Trophoblast cell (in vitro differentiated cells and primary cell): ENCODE results near the gene RAD51B.

Source experiments
- DNase-seq, 2 donors: peaks; one replicate each; pipeline ENCODE4 v3.0.0-alpha.2; 2016
- H2AFZ ChIP-seq: 2 replicates; pipeline ENCODE4 v1.6.1; 2013; ENCODE audit warnings: low read length, moderate library complexity, mild to moderate bottlenecking; ENCODE audit not compliant: insufficient read depth, poor library complexity
- H2AK5ac ChIP-seq: 2 replicates; pipeline ENCODE4 v1.6.1; 2013; ENCODE audit warnings: mild to moderate bottlenecking, low read length
- H2BK120ac ChIP-seq: 2 replicates; pipeline ENCODE4 v1.6.1; 2013; ENCODE audit warnings: low read length, mild to moderate bottlenecking, moderate library complexity; ENCODE audit not compliant: insufficient read depth, poor library complexity
- H2BK12ac ChIP-seq: 2 replicates; pipeline ENCODE4 v1.6.1; 2013; ENCODE audit warnings: mild to moderate bottlenecking, low read length, moderate library complexity
- H2BK5ac ChIP-seq: 2 replicates; pipeline ENCODE4 v1.6.1; 2013; ENCODE audit warnings: low read length, low read depth, moderate library complexity, mild to moderate bottlenecking; ENCODE audit not compliant: poor library complexity
- H3K14ac ChIP-seq: 2 replicates; pipeline ENCODE4 v1.6.1; 2013; ENCODE audit warnings: mild to moderate bottlenecking, low read length
- H3K18ac ChIP-seq: 2 replicates; pipeline ENCODE4 v1.6.1; 2013; ENCODE audit warnings: mild to moderate bottlenecking, low read length
- H3K23ac ChIP-seq: 2 replicates; pipeline ENCODE4 v1.6.1; 2013; ENCODE audit warnings: low read length
- H3K27ac ChIP-seq: 2 replicates; pipeline ENCODE4 v1.5.1; 2013; ENCODE audit warnings: low read depth, mild to moderate bottlenecking, inconsistent platforms, low read length, moderate library complexity
- H3K27me3 ChIP-seq: 2 replicates; pipeline ENCODE4 v1.6.1; 2013; ENCODE audit warnings: inconsistent platforms, mild to moderate bottlenecking, low read length, moderate library complexity; ENCODE audit not compliant: insufficient read depth
- H3K36me3 ChIP-seq, 2 experiments: 1 replicate in 1 of 2; 2 replicates in 1 of 2; pipeline ENCODE4 v1.6.1; 2013; ENCODE audit warnings: low read length in 2 of 2, mild to moderate bottlenecking in 2 of 2, moderate library complexity in 1 of 2; ENCODE audit not compliant: insufficient read depth in 2 of 2, control insufficient read depth in 1 of 2
- H3K4ac ChIP-seq: 2 replicates; pipeline ENCODE4 v1.6.1; 2013; ENCODE audit warnings: low read depth, mild to moderate bottlenecking, low read length, moderate library complexity
- H3K4me1 ChIP-seq, 2 experiments: 1 replicate in 1 of 2; 2 replicates in 1 of 2; pipeline ENCODE4 v1.6.1; 2013; ENCODE audit warnings: low read length in 2 of 2, mild to moderate bottlenecking in 2 of 2, moderate library complexity in 1 of 2; ENCODE audit not compliant: insufficient read depth in 2 of 2, control insufficient read depth in 1 of 2
- H3K4me2 ChIP-seq: 2 replicates; pipeline ENCODE4 v1.6.1; 2013; ENCODE audit warnings: inconsistent platforms, mild to moderate bottlenecking, low read length, moderate library complexity
- H3K4me3 ChIP-seq: 2 replicates; pipeline ENCODE4 v1.5.1; 2013; ENCODE audit warnings: mild to moderate bottlenecking, low read depth, low read length, inconsistent platforms
- H3K79me1 ChIP-seq: one replicate; pipeline ENCODE4 v1.6.1; 2013; ENCODE audit warnings: low read length
- H3K79me2 ChIP-seq: 2 replicates; pipeline ENCODE4 v1.6.1; 2013; ENCODE audit warnings: low read length, mild to moderate bottlenecking; ENCODE audit not compliant: control insufficient read depth, insufficient read depth, poor library complexity
- H3K9ac ChIP-seq: 2 replicates; pipeline ENCODE4 v1.6.1; 2013; ENCODE audit warnings: mild to moderate bottlenecking, low read length
- H3K9me3 ChIP-seq: 2 replicates; pipeline ENCODE4 v1.6.1; 2013; ENCODE audit warnings: low read depth, mild to moderate bottlenecking, control low read depth, inconsistent platforms, low read length; ENCODE audit not compliant: insufficient read depth
- H4K12ac ChIP-seq: 2 replicates; pipeline ENCODE4 v1.6.1; 2013; ENCODE audit warnings: low read depth, mild to moderate bottlenecking, low read length, moderate library complexity
- H4K8ac ChIP-seq: 2 replicates; pipeline ENCODE4 v1.6.1; 2013; ENCODE audit warnings: low read depth, mild to moderate bottlenecking, low read length, moderate library complexity
- H4K91ac ChIP-seq: one replicate; pipeline ENCODE4 v1.6.1; 2013; ENCODE audit warnings: low read depth, mild to moderate bottlenecking, low read length, moderate library complexity
- WGBS: extraction: QIAGEN DNeasy Blood & Tissue Kit; methylation state at CpG from one replicate; pipeline ENCODE4 v1.1.7; 2013; ENCODE audit warnings: missing lambda C conversion rate; ENCODE audit not compliant: insufficient read length, insufficient coverage; ENCODE audit errors: extremely low coverage; 5-methylcytosine and 5-hydroxymethylcytosine counted together

The RAD51B gene

GRCh38 chr14:68767248-68767645 is 947.7 kb downstream of the RAD51B start:
- H4K8ac ChIP-seq = no peak overlapping the region
- no peak overlapping the region for H3K14ac ChIP-seq
- H2BK5ac ChIP-seq = no peak overlapping the region
- WGBS = no CpG with 5 or more reads among the region's 5 CpGs
- peaks cover 2% of the 10 kb centered on the region for H3K9me3 ChIP-seq
- H3K27me3 ChIP-seq = no peaks in the 10 kb centered on the region
- DNase-seq = no peak
- H3K23ac ChIP-seq = no peak overlapping the region
- H3K27ac ChIP-seq = no peak overlapping the region
- H2AK5ac ChIP-seq = no peak overlapping the region
- no peak overlapping the region for H3K9ac ChIP-seq
- H3K4me3 ChIP-seq = no peak overlapping the region
- no peaks in the 10 kb centered on the region for H3K79me1 ChIP-seq
- no peak overlapping the region for H2AFZ ChIP-seq
- H4K12ac ChIP-seq = no peak overlapping the region
- no peaks in the 10 kb centered on the region for H3K79me2 ChIP-seq
- H2BK12ac ChIP-seq = no peak overlapping the region
- H2BK120ac ChIP-seq = no peak overlapping the region
- H3K4ac ChIP-seq = no peak overlapping the region
- H3K4me2 ChIP-seq = no peak overlapping the region
- H3K36me3 ChIP-seq = no peaks in the 10 kb centered on the region
- H4K91ac ChIP-seq = no peak overlapping the region
- peaks cover 4 to 9% of the 10 kb centered on the region in 2 experiments for H3K4me1 ChIP-seq
- H3K18ac ChIP-seq = no peak overlapping the region

- Histone ChIP-seq H3K18ac (no peak overlapping the region), H3K79me2 (no peaks in the 10 kb centered on the region), H3K23ac (no peak overlapping the region), H3K14ac (no peak overlapping the region), H4K8ac (no peak overlapping the region), H3K4me2 (no peak overlapping the region), H3K79me1 (no peaks in the 10 kb centered on the region), H2BK120ac (no peak overlapping the region), H3K4ac (no peak overlapping the region), H3K4me1 (peaks cover under 1 to 2% of the 10 kb centered on the region in 2 experiments), H3K36me3 (no peaks in the 10 kb centered on the region), H2BK5ac (no peak overlapping the region), H4K12ac (no peak overlapping the region), H3K9me3 (peaks cover 2% of the 10 kb centered on the region), H3K27ac (no peak overlapping the region), H3K27me3 (no peaks in the 10 kb centered on the region), H2AFZ (no peak overlapping the region), H3K4me3 (no peak overlapping the region), H4K91ac (no peak overlapping the region), H2BK12ac (no peak overlapping the region), H3K9ac (no peak overlapping the region), H2AK5ac (no peak overlapping the region)
- no CpG with 5 or more reads among the region's 7 CpGs for WGBS
- no peak for DNase-seq
These were observed 948.7 kb downstream of the RAD51B start for GRCh38 chr14:68768316-68768715.

GRCh38 chr14:68770051-68770450 is 950.5 kb downstream of the RAD51B start:
- H3K9me3 ChIP-seq = no peaks in the 10 kb centered on the region
- H3K4me3 ChIP-seq = no peak overlapping the region
- no peak overlapping the region for H4K8ac ChIP-seq
- no peak overlapping the region for H4K91ac ChIP-seq
- no peak overlapping the region for H2BK120ac ChIP-seq
- no peaks in the 10 kb centered on the region for H3K36me3 ChIP-seq
- no peak overlapping the region for H3K14ac ChIP-seq
- no peak for DNase-seq
- H3K4ac ChIP-seq = no peak overlapping the region
- no peak overlapping the region for H3K27ac ChIP-seq
- H3K79me2 ChIP-seq = no peaks in the 10 kb centered on the region
- H3K27me3 ChIP-seq = no peaks in the 10 kb centered on the region
- H2AFZ ChIP-seq = no peak overlapping the region
- no peak overlapping the region for H3K9ac ChIP-seq
- H2BK12ac ChIP-seq = no peak overlapping the region
- H3K23ac ChIP-seq = no peak overlapping the region
- H3K79me1 ChIP-seq = no peaks in the 10 kb centered on the region
- no peak overlapping the region for H3K18ac ChIP-seq
- H4K12ac ChIP-seq = no peak overlapping the region
- H3K4me2 ChIP-seq = no peak overlapping the region
- WGBS = no CpG with 5 or more reads among the region's 9 CpGs
- no peak overlapping the region for H2AK5ac ChIP-seq
- no peaks in the 10 kb centered on the region for H3K4me1 ChIP-seq
- no peak overlapping the region for H2BK5ac ChIP-seq

- Histone ChIP-seq H4K12ac (no peak overlapping the region), H3K4me3 (no peak overlapping the region), H2AFZ (no peak overlapping the region), H3K79me1 (no peaks in the 10 kb centered on the region), H3K27ac (no peak overlapping the region), H4K91ac (no peak overlapping the region), H3K23ac (no peak overlapping the region), H3K14ac (no peak overlapping the region), H2BK5ac (no peak overlapping the region), H3K36me3 (no peaks in the 10 kb centered on the region), H2BK12ac (no peak overlapping the region), H3K4me1 (no peaks in the 10 kb centered on the region), H3K79me2 (no peaks in the 10 kb centered on the region), H3K18ac (no peak overlapping the region), H2BK120ac (no peak overlapping the region), H4K8ac (no peak overlapping the region), H3K4ac (no peak overlapping the region), H3K4me2 (no peak overlapping the region), H3K27me3 (no peaks in the 10 kb centered on the region), H2AK5ac (no peak overlapping the region), H3K9me3 (no peaks in the 10 kb centered on the region), H3K9ac (no peak overlapping the region)
- no peak for DNase-seq
- WGBS = no CpG with 5 or more reads among the region's 11 CpGs
These were observed 951.1 kb downstream of the RAD51B start for GRCh38 chr14:68770553-68771286.
